GM13977 (cell line): Measurements from ENCODE around the gene FSHB.

Source experiments
- DNase-seq: peaks from one replicate; pipeline ENCODE4 v3.0.0; 2012; ENCODE audit warnings: low spot score
- in situ Hi-C: fragments of 300-500 bp; cut with MboI; formaldehyde crosslinking; loops from one replicate; pipeline ENCODE4 v1.12.0; 2022; ENCODE audit warnings: low sequenced_read_pairs, low pct_unique_long_range_greater_than_20kb, mixed read lengths, inconsistent platforms; ENCODE audit not compliant: unreplicated experiment
- TF ChIP-seq, protein P1 (sequence below): IDR thresholded peaks from 2 replicates; pipeline ENCODE4 v1.5.1; 2012; ENCODE audit warnings: mild to moderate bottlenecking, control low read depth; ENCODE audit not compliant: insufficient read depth; ENCODE audit errors: extremely low read depth, missing control alignments

The FSHB gene

DNA sequence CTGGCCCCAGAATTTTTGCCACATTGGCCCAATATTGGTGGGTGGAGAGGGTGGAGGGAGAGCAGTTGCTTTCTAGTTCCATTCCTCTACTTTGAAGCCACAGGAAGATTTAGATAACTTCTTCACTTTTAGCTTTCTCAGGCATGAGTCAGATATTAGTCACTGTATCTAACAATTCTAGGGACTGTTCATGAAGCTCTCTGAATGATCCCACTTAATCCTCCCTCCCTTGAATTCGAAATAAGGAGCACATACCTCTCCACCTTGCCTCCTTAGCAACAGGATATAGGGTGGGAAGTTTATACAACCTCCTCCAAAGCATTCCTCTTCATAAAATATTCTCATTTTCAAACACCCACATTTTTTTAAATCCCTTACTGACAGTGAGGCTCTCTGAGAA, 13.5 kb downstream of the FSHB start:
- TF ChIP-seq, protein P1, sequence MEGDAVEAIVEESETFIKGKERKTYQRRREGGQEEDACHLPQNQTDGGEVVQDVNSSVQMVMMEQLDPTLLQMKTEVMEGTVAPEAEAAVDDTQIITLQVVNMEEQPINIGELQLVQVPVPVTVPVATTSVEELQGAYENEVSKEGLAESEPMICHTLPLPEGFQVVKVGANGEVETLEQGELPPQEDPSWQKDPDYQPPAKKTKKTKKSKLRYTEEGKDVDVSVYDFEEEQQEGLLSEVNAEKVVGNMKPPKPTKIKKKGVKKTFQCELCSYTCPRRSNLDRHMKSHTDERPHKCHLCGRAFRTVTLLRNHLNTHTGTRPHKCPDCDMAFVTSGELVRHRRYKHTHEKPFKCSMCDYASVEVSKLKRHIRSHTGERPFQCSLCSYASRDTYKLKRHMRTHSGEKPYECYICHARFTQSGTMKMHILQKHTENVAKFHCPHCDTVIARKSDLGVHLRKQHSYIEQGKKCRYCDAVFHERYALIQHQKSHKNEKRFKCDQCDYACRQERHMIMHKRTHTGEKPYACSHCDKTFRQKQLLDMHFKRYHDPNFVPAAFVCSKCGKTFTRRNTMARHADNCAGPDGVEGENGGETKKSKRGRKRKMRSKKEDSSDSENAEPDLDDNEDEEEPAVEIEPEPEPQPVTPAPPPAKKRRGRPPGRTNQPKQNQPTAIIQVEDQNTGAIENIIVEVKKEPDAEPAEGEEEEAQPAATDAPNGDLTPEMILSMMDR: no peak
- in situ Hi-C loops: no loop called here
- DNase-seq: no peak

DNA sequence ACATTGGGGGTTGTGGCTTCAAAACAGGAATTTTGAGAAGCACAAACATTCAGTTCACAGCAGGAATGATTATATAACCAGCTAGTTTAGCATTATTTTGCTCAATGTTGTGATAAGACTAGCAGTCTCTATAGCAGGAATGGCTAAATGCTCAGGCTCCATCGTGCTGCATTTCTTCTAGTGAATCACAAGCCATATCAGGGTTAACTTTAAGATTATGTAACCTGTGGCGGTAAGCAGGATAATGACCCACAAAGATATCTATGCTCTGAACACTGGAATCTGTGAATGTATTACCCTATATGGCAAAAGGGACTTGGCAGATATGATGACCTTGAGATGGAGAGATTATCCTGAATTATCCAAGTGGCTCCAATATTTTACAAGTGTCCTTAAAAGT, 14.8 kb downstream of the FSHB start:
- in situ Hi-C loops: no loop called here
- no peak for DNase-seq
- TF ChIP-seq, protein P1: no peak

DNA sequence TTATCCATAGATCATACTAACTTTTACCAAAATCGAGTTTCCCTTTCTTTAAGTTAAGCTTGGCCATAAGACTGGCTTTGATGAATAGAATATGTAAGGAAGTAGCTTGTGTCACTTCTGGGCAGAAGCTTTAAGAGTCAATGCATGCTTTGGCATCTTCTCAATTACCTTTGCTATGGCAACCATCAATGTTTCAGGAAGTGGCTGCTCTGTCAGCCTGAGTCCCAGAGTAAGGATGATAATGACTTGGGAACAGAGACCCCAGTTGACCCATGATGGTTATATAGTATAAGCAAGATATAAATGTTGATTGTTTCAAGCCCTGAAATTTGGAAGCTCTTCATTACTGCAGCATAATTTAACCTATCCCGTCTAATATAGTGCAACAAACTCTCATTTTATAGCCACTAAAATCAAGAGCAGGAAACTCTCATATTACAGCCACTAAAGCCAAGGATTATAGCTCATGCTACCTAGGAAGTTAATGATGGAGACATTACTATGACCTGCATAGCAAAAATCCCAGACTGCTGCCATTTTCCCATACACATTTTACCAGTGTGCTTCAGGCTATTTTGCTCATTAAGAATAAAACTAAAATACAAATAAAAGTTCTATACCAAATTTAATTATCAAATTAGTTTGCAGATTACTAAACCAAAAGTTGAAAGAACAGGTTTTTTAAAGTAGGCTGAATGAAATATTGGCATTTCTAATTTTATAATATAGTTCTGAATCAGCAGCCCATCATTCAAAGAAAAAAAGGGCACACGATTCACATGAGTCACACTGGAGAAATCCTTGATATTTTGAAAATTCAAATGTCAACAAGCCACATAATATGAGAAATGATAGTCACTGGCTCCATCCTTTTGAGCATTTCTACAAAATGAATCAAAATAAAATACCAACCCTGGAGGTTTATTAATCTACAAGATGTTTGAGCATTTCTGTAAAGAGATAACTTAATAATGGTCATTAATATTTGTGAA, 23.8 kb downstream of the FSHB start:
- TF ChIP-seq, protein P1: no peak
- no peak for DNase-seq
- in situ Hi-C loops: no loop called here

DNA sequence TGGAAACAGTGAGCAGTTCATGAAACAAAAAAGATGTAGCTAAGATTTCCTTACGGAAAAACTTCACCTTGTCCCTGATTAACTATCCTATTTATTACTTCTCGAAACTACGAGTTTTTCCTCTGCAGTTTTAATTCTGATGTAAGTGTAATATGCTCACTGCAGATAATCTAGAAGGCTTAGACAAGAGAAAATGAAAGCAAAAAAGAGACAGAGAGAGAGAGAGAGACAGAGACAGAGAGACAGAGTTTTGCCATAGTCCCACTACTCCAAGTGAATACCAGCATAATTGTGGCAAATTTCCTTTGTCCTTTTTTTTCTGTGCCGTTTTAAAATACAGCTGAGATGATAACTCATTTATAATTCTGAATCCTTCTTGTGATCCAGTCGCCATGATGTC, 24.8 kb downstream of the FSHB start:
- TF ChIP-seq, protein P1: no peak
- in situ Hi-C loops: no loop called here
- no peak for DNase-seq

DNA sequence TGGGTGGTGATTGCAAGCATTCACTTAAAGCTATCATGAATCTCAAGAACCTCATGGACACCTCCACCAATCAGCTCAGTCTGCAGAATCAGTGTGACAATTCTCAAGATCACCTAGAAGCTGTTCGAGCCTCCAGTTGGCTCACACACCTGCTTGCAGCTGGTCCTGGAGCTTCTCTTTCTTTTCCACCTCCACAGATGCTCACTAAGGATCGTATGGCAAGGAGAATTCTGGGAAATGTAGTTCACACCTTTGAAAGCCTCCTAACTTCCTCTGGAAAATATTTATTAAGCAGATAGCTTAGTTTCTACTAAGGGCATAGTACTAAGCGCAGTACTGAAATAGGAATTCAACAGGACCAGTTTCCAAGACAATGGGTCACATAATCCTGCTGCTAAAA, 26.2 kb downstream of the FSHB start:
- in situ Hi-C loops: no loop called here

DNA sequence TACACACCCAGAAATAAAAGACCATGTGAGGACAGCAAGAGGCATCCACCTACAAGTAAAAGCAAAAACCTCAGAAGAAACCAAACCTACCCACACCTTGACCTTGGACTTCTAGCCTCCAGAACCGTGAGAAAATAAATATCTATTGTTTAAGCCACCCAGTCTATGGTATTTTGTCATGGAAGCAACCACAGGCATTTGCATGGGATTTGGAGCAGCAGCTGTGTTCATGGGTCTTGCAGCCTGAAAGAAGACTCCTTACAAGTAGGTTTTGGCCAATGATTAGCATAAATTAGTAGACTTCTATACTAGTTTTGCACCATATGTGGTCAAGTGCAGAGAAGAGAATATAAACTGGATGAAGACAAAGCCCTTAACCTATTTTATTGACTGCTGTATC, 27.9 kb downstream of the FSHB start:
- in situ Hi-C loops: no loop called here
- DNase-seq: no peak
- TF ChIP-seq, protein P1: no peak

More for the DNA sequence above, 26.2 kb downstream of the FSHB start:
- DNase-seq: no peak
- TF ChIP-seq, protein P1: no peak

DNA sequence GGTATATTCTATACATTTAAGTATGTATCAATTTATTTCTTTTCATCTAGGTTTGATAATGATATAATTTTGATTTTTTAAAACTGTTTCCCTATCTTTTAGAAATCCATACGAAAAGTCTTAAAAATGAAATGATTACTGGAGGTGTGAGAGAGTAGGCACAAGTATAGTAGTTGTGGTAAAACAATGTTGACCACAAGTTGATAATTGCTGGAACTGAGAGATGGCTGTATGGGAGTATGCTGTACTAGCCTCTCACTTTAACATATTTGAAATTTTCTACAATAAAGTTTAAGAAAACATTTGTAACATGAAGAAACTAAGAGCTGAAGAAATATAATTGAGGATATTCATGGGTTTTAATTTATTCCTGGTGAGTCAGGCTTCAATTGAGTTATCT, 30.0 kb downstream of the FSHB start:
- no peak for DNase-seq
- in situ Hi-C loops: no loop called here
- TF ChIP-seq, protein P1: no peak
